ENCODE results near the gene DACH1.

GRCh38 chr13:71751073-71751472 is 115.9 kb downstream of the DACH1 start:
- TF ChIP-seq CTCF (IDR thresholded peaks at IDR 0.05 in 2 of 3, conservative IDR thresholded peaks at IDR 0.05 in 1 of 3; ENCODE audit: borderline replicate concordance in 1 of 3, insufficient read depth in 1 of 3, low read depth in 2 of 3, low read length in 2 of 3) (no peak), POLR2A (IDR thresholded peaks at IDR 0.05; ENCODE audit: borderline replicate concordance, extremely low read depth, insufficient read depth, insufficient read length) (no peak), SRF (IDR thresholded peaks at IDR 0.05; ENCODE audit: low read depth) (no peak), EZH2 (IDR thresholded peaks at IDR 0.05) (no peak), ZFX (IDR thresholded peaks at IDR 0.05) (no peak)

All from HCT116 (cell line).